ENCODE results near the gene COLGALT1. TPM values are rescaled to one million over a fixed set of nuclear protein-coding genes. Genes with fewer than 3 reads are reported as not detected.

Gene COLGALT1
- total RNA-seq, 1 donor from 2014 or later = 104 TPM

DNA sequence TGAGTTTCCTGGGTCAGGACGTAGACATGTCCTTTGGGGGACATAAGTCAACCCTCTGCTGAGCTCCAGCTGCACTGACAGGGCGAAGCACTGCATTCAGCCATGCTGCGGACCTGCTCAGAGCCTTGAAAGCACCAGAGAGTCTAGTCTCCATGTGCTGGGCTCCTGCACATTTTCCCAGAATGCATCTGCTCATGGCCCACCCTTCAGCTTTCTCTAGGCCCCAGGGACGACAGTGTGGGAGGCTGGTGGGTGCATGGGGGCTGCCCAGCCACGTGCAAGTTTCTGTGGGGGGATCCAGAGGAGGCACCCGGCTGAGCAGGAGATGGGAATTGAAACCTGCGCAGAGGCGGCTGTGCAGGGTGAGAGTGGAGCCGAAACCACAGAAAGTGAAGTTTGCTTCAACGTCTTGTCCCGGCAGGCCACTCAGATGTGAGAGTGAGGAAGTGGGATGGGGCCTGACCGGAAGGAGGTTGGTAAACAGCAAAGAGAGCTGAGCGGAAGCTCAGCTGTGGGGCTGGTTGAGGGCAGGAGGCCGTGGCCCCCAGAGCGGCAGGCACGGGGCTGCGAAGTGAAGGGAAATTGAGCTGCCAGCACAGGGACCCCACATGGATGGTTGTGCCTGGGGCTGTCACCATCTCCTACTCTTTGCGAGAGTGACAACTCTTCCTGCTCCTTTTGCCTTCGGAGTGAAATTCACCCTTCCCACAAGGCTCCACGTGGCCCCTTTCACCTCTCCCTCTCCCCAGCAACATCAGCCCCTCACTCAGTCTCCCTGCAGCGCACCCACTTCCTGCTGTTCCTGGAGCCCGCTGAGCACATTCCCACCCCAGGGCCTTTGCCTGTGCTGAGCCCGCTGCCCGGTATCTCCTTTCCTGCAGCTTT is 32.2 kb upstream of the COLGALT1 start:
- Histone ChIP-seq H3K36me3 (no peaks in the 10 kb centered on the region), H3K4me3 (no peak overlapping the region), H3K27ac (peak overlapping the region; percentile 72), H3K9me3 (peaks cover 2% of the 10 kb centered on the region), H3K4me1 (peaks cover 19% of the 10 kb centered on the region), H3K27me3 (no peaks in the 10 kb centered on the region)
- intact Hi-C loops (cut with DNase I) = no loop called here
- ATAC-seq = peak; percentile 94
- TF ChIP-seq, protein P1, sequence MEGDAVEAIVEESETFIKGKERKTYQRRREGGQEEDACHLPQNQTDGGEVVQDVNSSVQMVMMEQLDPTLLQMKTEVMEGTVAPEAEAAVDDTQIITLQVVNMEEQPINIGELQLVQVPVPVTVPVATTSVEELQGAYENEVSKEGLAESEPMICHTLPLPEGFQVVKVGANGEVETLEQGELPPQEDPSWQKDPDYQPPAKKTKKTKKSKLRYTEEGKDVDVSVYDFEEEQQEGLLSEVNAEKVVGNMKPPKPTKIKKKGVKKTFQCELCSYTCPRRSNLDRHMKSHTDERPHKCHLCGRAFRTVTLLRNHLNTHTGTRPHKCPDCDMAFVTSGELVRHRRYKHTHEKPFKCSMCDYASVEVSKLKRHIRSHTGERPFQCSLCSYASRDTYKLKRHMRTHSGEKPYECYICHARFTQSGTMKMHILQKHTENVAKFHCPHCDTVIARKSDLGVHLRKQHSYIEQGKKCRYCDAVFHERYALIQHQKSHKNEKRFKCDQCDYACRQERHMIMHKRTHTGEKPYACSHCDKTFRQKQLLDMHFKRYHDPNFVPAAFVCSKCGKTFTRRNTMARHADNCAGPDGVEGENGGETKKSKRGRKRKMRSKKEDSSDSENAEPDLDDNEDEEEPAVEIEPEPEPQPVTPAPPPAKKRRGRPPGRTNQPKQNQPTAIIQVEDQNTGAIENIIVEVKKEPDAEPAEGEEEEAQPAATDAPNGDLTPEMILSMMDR (IDR thresholded peaks at IDR 0.05) = no peak
- peak; percentile 81 for DNase-seq

GRCh38 chr19:17524651-17525050 is 30.8 kb upstream of the COLGALT1 start:
- no peak overlapping the region for H3K27ac ChIP-seq
- no peak overlapping the region for H3K4me3 ChIP-seq
- intact Hi-C loops (cut with DNase I) = no loop called here
- DNase-seq (no peak), ATAC-seq (no peak)
- no peaks in the 10 kb centered on the region for H3K36me3 ChIP-seq
- TF ChIP-seq, protein P1 (IDR thresholded peaks at IDR 0.05) = no peak
- H3K27me3 ChIP-seq = no peaks in the 10 kb centered on the region
- peaks cover 19% of the 10 kb centered on the region for H3K4me1 ChIP-seq
- H3K9me3 ChIP-seq = no peaks in the 10 kb centered on the region

DNA sequence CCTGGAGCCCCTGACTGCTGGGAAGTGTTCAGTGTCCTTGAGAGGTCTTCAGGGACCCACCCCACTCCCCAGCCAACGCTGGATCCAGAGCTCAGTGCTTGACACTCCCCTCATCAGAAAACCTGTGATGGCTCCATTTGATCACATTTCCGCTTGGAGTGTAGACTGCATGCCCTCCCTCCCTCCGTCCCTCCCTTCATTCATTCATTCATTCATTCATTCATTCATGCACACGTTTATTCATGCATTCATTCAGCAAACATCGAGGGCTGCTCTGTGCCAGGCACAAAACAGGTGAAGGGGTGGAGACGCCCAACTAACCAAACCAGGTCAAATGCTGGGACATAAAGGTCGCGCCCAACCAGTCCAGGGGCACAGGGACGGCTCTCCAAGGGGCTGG is 30.3 kb upstream of the COLGALT1 start:
- intact Hi-C loops (cut with DNase I) = no loop called here
- H3K4me3 ChIP-seq = no peak overlapping the region
- peaks cover 19% of the 10 kb centered on the region for H3K4me1 ChIP-seq
- ATAC-seq (no peak), DNase-seq (no peak)
- H3K27ac ChIP-seq = no peak overlapping the region
- no peaks in the 10 kb centered on the region for H3K36me3 ChIP-seq
- H3K27me3 ChIP-seq = no peaks in the 10 kb centered on the region
- TF ChIP-seq, protein P1 (IDR thresholded peaks at IDR 0.05) = no peak
- H3K9me3 ChIP-seq = no peaks in the 10 kb centered on the region

DNA sequence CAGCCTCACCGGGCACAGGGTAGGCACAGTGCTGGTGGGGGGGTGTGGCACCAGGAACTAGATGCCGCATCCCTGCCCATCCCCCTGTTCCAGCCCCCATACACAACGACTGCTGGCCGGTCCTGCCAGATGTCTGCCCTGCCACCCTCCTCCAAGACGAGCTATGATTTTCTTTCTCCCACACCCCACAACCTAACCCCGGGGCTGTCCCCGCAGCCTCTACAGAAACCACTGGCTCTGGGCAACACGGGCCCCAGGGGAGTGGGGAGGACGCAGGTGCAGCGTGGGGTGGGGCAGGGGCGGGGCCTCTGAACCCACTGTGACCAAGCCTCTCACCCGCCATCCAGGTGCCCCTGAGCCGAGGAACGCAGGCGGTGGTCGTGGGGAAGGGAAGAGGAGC is 28.5 kb upstream of the COLGALT1 start:
- TF ChIP-seq, protein P1 (IDR thresholded peaks at IDR 0.05) = no peak
- ATAC-seq (no peak), DNase-seq (no peak)
- Histone ChIP-seq H3K4me3 (no peak overlapping the region), H3K4me1 (peaks cover 19% of the 10 kb centered on the region), H3K9me3 (no peaks in the 10 kb centered on the region), H3K36me3 (no peaks in the 10 kb centered on the region), H3K27ac (no peak overlapping the region), H3K27me3 (no peaks in the 10 kb centered on the region)
- intact Hi-C loops (cut with DNase I) = no loop called here

- Histone ChIP-seq H3K36me3 (no peaks in the 10 kb centered on the region), H3K9me3 (no peaks in the 10 kb centered on the region), H3K4me1 (peaks cover 18% of the 10 kb centered on the region), H3K27ac (no peak overlapping the region), H3K27me3 (no peaks in the 10 kb centered on the region), H3K4me3 (no peak overlapping the region)
- TF ChIP-seq, protein P1 (IDR thresholded peaks at IDR 0.05) = no peak
- no peak for DNase-seq
- intact Hi-C loops (cut with DNase I) = no loop called here
- ATAC-seq = no peak
Measured at GRCh38 chr19:17527326-17527725, 28.1 kb upstream of the COLGALT1 start.

Data from upper lobe of right lung (tissue), 1 donor.